HG03469 (cell line): Measurements from ENCODE around the gene UQCC3.
A peak's percentile ranks its signal among the peaks of the same experiment; 100 is the strongest.
"Not testable (repeated sequence)": the region's sequence is repeated elsewhere in the genome, so short reads cannot be mapped to it uniquely, and the experiment has no call there.

Experiments used
- ATAC-seq: cut with Tn5 transposase; IDR thresholded peaks from one replicate; pipeline ENCODE4 v1.9.1; 2021; ENCODE audit warnings: mild to moderate bottlenecking, moderate library complexity, moderate number of reproducible peaks; ENCODE audit not compliant: unreplicated experiment

UQCC3 gene, protein sequence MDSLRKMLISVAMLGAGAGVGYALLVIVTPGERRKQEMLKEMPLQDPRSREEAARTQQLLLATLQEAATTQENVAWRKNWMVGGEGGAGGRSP

DNA sequence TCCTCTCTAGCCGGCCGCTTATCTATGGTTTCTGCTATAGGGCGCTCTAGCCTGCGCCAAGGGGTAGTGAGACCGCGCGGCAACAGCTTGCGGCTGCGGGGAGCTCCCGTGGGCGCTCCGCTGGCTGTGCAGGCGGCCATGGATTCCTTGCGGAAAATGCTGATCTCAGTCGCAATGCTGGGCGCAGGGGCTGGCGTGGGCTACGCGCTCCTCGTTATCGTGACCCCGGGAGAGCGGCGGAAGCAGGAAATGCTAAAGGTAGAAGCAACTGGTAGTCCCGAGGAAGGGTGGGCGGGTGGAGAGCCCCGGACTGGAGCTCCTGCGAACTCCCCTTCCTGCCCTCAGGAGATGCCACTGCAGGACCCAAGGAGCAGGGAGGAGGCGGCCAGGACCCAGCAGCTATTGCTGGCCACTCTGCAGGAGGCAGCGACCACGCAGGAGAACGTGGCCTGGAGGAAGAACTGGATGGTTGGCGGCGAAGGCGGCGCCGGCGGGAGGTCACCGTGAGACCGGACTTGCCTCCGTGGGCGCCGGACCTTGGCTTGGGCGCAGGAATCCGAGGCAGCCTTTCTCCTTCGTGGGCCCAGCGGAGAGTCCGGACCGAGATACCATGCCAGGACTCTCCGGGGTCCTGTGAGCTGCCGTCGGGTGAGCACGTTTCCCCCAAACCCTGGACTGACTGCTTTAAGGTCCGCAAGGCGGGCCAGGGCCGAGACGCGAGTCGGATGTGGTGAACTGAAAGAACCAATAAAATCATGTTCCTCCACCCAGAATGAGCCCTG, at the start of gene UQCC3, which contains the start of gene LBHD1:
UQCC3 (plus strand) TSS at position 66 of the 782 bp plus-strand sequence; CDS start at position 139, 73 bp downstream.
LBHD1 (minus strand) TSS at position 660 of the 782 bp plus-strand sequence. CDS start 2,236 bp downstream, outside the sequence.
- ATAC-seq, result no peak

DNA sequence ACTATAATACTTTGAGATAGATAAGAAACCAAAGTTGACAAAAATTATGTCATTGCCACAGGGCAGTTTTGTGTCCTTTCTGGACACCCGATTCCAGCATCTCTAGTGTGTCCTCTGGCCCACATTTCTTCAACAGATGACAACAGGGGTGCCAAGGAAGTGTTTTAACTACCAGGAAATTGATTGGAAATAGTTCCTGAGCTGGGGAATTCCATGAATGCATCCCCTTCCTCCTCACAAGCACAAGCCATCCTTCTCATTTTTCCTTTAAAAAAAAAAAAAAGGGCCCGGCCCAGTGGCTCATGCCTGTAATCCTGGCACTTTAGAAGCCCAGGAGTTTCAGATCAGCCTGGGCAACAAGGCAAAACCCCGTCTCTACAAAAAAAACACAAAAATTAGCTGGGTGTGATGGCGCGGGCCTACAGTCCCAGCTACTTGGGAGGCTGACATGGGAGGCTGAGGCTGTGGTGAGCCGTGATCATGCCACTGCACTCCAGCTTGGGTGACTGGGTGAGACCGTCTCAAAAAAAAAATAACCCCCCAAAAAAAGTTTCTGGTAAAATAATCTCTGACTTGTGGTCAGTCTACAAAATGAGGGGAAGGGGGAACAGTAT, 48.9 kb upstream of the UQCC3 start:
- no peak for ATAC-seq

DNA sequence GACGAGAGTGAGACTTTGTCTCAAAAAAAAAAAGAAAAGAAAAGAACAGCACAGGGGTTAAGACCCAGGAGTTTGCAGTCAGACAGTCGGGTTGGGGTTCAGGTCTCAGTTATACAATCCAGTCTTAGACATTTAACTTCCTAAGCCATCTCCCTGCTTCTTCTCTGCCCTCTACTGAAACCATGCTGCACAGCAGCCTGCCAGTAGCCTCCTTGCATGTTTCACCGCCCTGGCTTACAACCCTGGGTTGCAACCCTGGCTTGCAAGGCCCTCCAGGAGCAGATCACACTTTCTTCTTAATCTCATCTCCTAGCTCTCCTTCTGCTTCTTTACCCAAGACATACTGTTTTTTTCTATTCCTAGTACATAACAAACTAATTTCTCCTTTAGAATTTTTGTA, 43.8 kb upstream of the UQCC3 start:
- no peak for ATAC-seq

DNA sequence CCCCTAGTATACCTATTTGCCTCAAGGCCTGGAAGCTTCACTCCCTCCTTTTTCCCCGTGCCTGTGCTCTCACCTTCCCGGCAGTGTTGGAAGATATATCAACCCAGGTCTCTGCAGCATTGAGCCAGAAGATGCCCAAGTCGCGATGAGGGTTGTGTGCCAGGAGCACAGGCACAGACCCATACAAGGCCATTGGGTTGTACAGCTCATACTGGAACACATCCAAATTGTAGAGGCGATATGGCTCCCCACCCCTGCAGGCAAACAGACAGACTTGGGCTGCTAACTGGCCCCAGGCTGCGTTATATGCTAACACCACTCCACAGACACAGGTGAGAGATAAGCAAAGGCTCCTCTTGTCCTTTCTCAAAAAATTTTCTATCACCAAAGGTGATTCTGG, 39.0 kb upstream of the UQCC3 start:
- ATAC-seq, result no peak

DNA sequence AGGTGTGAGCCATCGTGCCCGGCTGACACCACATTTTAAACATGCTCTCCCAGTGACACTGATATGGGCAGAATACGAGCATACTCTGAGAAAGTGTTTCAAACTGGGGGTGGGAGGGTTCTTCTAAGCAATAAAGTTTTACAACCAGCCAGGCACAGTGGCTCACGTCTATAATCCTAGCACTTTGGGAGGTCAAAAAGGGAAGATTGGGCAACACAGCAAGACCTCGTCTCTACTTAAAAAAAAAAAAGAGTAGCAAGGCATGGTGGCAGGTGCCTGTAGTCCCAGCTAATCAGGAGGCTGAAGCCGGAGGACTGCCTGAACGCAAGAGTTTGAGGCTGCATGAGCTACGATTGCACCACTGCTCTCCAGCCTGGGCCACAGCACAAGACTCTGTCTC, 27.3 kb upstream of the UQCC3 start:
- no peak for ATAC-seq

DNA sequence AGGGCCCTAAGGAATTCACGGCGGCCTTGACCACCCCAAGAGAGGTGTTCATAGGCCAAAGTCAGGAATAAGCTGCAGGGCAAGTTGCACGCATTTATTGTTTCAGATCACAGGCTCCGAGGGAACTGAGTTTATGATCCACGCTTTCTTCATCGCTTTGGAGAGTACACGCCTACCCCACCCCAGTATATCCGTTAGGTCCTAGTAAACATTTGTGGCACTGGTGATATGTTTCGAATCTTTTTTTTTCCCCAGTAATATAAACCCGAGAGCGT, 25.9 kb upstream of the UQCC3 start:
- no peak for ATAC-seq

DNA sequence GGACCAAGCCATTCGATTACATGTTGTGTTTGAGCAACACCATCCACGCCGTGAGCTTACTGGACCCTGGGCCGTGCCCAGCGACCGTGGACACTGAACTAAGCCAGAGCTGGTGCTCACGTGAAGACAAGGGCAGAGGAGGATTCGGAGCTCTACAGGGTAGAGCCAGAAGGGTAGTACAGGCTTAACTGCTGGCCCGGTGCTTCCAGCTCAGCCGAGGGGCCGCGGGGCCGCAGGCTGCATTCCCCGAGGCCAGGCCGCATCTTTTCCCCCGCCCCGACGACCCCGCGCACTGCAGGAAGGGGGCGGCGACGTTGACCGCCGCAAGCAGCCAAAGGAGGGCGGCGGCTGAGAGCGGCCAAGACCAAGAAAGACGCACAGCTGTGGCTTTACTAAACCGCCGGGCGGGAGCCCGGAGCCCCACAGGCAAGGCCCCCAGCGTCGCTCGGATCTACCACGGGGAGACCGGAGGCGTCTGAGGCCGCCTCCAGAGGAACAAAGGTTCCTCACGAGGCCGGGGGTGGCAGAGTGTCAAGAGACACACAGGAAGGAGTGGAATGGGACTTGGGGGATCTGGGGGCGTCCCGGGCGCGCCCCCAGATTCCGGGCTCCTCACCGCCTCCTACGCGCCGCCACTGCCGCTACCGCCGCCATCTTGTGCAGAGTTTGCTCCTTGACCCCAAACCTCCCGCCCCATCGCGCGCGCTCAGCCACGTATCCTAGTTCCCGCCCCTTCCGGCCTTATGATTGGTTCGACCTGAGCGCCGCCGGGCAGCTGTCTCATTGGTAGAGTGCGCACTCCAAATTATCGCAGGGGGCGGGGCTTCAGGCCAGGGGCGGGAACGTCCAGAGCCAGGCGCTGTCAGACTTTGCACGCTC, 25.3 kb upstream of the UQCC3 start, which contains the start of gene GANAB:
GANAB (minus strand) TSS at position 668 of the 879 bp plus-strand sequence; CDS start at position 654, 14 bp downstream.
- ATAC-seq, result peak; percentile 68

DNA sequence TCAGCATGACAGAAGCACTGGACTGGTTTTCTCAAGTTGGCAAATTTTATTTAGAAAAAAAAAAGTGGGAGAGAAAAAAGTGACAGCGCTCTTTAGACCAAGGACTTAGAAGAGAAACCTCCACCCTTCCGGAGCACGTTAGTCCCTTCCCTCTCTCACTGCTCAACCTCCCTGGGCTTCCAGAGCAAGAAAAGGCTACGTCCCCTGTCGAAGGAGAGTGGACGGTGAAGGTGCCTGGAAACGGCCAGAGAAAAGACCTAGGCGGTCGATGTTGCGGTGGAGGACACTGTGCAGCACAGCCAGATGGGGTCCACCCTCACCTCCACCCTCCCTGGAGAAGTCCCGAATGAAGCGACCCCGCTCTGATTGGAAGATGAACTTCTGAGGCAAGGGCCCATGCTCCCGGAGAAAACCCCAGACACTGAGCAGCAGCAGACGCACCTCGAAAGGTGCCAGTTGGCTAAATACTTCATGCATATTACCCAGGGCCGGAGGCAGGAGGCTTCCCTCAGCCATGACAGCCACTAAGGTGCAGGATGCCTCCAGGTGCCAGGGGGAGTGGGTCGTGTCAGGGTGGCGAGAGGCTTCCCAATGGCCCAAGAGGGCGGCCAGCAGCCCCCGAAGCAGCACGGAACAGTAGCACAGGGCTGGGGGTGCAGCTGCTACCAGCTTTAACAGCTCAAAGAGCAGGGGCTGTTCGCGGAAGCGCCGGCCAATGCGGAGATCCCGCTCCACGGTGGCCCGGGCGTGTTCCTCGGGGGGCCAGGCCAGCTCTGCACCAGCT, 24.5 kb upstream of the UQCC3 start:
- no peak for ATAC-seq

DNA sequence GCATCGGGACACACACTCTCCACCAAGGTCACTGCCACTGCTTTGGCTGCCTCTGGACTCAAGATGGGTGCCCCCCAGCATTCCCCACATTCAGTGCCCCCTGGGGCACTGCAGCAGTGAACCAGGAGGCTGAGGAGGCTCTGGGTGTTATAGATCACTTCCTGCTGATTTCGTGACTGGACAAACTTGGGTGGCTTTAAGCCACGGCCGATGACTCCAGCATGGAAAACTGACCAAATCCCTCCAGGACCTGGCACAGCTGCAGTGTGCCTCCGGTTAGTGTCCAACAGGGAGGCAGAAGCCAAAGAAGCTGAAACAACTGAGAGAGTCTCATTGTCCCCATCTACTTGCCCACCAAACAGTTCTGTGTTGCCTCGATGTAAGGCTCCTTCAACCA, 23.9 kb upstream of the UQCC3 start:
- no peak for ATAC-seq

DNA sequence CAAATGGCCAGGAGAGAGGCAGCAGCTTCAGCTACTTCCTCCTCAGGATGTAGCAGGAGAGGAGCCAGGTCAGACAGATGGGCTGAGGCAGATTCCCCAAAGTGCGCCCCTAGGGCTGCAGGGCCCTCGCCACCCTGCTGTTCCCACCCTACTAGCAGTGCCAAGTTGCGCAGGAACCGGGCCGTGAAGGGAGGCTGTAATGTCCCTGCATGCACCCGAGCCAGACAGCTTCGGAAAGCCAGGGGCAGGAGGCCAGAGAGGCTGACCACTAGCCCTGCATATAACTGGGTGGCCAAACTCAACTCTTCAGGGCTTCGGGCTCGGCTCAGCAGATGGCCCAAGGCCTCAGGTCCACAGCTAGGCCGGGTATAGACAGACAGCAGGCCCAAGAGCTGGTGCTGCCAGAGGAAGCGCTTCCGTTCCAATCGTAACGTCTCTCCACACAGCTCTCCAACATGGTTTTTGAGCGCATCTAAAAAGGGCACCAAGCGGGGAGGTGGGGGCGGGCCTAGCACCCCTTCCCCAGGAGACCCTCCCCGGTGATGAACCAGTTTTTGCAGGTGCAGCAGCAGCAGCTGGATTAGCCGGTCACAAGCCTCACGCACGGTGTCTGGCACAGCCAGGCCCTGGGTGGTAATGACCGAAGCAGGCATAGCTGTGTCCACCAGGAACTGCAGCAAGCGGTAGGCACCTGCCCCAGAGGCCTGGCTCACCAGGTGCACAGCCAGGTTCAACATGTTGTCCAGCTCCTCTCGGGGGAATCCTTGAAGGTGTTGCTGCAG, 23.1 kb upstream of the UQCC3 start:
- no peak for ATAC-seq

DNA sequence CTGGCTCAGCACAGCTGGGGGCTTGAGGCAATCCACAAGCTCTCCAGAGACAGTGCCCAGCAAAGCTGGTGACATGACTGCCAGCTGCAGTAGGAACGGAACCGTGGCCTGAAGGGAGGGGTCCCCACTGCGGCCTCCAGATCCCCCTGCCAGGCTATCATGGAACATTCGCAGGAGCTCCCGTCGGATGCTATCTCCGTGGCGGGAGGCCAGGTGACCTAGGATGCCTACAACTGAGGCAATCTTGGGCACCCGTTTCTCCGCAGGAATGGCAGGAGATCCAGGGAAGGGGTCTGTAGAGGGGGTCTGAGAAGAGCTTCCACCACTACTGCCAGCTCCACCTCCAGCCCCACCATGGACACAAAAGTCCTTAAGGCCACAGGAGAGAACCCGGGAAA, 22.5 kb upstream of the UQCC3 start:
- ATAC-seq, result no peak

DNA sequence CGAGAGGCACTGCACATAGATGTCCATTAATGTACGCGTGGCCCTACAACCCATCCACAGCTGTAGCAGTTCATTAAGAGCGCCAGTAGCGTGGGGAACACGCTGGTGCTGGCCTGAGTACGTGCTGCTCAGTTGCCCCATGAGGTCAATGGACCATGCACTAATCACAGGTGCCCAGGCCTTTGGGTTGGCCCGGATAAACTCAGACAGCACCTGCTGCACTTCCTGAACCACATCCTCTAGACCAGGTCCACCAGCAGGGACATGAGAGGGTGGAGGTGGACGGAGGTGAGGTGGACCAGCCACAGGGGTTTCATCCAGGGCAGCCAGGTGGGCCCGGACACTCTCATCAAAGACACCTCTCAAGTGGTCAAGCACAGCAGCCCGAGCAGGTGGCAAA, 22.0 kb upstream of the UQCC3 start:
- no peak for ATAC-seq

DNA sequence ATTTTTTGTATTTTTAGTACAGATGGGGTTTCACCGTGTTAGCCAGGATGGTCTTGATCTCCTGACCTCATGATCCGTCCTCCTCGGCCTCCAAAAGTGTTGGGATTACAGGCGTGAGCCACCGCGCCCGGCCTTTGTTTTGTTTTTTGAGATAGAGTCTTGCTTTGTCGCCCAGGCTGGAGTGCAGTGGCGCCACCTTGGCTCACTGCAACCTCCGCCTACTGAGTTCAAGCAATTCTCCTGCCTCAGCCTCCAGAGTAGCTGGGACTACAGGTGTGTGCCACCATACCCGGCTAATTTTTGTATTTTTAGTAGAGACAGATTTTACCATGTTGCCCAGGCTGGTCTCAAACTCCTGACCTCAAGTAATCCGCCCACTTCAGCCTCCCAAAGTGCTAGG, 21.2 kb upstream of the UQCC3 start:
- not testable (repeated sequence) for ATAC-seq

DNA sequence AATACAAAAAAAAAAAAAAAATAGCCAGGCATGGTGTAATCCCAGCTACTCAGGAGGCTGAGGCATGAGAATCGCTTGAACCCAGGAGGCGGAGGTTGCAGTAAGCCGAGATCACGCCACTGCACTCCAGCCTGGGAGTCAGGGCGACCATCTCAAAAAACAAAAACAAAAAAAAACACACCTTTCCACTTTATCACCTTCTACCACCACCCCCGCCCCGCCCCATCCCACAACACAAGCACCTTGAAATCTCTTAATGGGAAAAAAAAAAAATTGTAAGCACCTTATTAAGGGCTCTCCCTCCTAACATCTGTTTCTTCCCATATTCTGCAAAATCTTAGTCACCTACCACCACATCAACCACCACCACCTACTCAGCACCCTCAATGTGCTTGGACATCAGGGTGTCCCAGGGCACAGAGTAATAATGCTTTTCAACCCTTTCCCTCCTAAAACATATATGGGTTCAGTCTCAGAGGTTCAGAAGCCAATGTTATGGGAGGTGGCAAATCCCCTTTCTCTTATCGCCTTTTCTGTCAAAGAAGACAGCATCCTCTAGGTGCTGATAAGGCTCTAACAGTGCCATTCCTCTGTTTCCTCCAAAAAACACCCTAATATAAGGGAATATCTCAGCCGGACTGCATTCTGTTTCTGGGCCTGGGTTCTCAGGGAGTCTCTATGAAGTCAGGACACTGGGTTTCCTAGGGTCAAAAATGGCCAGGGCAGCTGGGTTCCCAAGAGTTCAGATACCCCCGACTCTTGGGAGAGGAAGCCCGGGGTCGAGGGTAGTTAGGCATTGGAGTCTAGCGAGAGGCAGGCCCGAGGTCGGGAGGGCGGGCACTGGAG, 19.1 kb upstream of the UQCC3 start:
- no peak for ATAC-seq

DNA sequence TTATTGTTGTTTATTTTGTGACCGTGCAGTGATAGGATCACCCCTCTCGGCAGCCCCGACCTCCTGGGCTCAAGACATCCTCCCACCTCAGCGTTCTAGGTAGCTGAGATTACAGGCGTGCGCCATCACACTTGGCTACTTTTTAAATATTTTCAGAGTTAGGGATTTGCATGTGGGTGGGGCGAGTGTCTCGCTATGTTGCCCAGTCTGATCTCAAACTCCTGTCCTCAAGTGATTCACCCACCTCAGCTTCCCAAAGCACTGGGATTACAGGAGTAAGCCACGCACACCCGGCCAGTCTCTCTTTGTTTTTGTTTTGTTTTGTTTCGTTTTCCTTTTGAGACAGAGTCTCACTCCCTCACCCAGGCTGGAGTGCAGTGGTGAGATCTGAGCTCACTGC, 17.2 kb upstream of the UQCC3 start:
- no peak for ATAC-seq

DNA sequence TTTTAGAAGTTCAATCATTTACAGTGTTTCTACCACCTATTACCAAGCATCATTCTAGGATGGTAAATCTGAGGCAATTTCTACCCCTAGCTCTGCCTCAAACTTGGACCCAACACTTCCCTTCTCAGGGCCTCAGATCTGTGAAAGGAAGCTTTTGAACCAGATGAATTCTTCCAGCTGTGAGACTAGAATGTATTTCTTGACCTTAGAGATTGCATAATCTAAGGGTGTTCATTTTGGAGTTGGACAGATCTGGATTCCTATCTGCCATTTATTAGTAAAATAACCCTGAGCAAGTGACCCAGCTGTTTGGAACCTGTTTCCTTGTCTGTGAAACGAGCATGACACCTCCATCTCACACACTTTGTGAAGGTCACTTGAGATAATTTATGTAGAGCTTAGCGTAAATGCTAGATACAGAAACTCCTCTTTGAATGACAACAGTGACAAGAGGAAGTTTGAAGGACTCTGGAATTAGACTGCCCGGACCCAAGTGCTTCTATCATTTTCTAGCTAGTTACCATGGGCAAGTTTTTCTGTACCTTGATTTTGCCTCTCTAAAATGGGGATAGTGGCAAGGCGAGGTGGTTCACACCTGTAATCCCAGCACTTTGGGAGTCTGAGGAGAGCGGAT, 14.6 kb upstream of the UQCC3 start:
- ATAC-seq, result no peak

DNA sequence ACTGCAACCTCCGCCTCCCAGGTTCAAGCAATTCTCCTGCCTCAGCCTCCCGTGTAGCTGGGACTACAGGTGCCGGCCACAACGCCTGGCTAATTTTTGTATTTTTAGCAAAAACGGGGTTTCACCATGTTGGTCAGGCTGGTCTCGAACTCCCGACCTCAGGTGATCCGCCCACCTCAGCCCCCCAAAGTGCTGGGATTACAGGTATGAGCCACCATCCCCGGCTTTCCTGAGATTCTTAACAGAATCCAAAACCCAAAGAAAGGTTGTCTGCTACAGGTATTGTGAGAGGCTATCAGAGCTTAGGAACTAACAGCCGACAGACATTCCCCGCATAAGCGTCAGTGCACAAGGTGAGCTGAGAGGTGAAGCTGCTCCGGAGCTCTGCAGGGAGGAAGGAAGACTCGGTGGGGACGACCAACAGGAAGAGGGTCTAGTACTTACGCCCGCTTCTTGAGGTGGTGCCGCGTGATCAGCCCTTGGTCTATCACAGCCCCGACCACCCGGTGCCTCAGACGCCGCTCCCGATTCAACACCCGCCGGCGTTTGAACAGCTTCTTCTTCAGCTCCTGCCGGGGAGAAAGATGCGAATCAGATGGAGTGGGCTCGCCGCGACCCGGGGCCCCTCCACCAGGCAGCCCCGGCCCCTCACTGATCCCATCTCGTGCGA, 6.9 kb upstream of the UQCC3 start:
- ATAC-seq, result no peak

DNA sequence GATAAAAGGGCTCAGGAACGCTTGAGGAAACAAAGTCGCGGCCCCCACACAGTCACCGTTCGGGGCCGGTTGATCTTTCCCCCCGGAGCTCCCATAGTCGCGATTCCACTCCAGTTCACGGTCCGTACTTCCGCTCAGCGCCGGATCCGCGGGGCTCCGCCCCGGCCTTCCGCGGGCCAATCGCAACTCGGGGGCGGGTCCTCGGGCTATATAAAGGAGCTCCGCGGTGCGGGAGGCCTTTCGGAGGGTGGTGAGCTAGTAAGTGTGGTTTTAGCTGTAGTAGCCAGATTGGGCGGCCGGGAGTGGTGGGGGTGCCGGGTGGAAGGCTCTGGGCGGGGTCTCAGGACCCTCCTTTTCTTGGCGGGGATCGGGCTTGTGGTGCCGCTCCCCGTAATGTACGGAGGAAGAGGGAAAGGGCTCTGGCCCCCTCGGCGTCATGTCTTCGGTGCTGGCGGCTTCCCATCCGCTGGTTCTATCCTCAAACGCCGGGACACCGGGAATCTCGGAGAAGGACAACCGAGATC, 6.3 kb upstream of the UQCC3 start, which contains the start of the genes C11orf98 and CSKMT:
C11orf98 (minus strand) TSS at position 136 of the 524 bp plus-strand sequence; CDS start at position 95, 41 bp downstream.
CSKMT (plus strand) TSS at position 238 of the 524 bp plus-strand sequence. CDS start 568 bp downstream, outside the sequence.
- ATAC-seq, result peak; percentile 55
